Measurements from ENCODE around the gene TRIM36. TPM values are rescaled to one million over a fixed set of nuclear protein-coding genes. Genes with fewer than 3 reads are reported as not detected.

TRIM36 gene
- total RNA-seq, 1 donor from 2014 or later: 99.4 TPM

- Mint-ChIP-seq H3K4me1 (ENCODE audit: low read depth, unreplicated experiment) (no peaks in the 10 kb centered on the region), H3K9me3 (ENCODE audit: unreplicated experiment) (peaks cover 2% of the 10 kb centered on the region), H3K4me3 (ENCODE audit: unreplicated experiment) (no peak overlapping the region), H3K36me3 (ENCODE audit: unreplicated experiment) (no peaks in the 10 kb centered on the region), H3K27me3 (ENCODE audit: unreplicated experiment) (peaks cover 2% of the 10 kb centered on the region), H3K27ac (ENCODE audit: unreplicated experiment) (no peak overlapping the region)
- TF ChIP-seq CTCF (IDR thresholded peaks at IDR 0.05; ENCODE audit: partially characterized antibody, unreplicated experiment): no peak
- DNase-seq: no peak
These were observed 26.5 kb upstream of the TRIM36 start for GRCh38 chr5:115196161-115196560.

GRCh38 chr5:115194676-115195075 is 25.0 kb upstream of the TRIM36 start:
- Mint-ChIP-seq H3K27ac (ENCODE audit: unreplicated experiment) (no peak overlapping the region), H3K9me3 (ENCODE audit: unreplicated experiment) (peaks cover 2% of the 10 kb centered on the region), H3K4me1 (ENCODE audit: low read depth, unreplicated experiment) (no peaks in the 10 kb centered on the region), H3K27me3 (ENCODE audit: unreplicated experiment) (peaks cover 5% of the 10 kb centered on the region), H3K36me3 (ENCODE audit: unreplicated experiment) (no peaks in the 10 kb centered on the region), H3K4me3 (ENCODE audit: unreplicated experiment) (no peak overlapping the region)
- no peak for DNase-seq
- no peak for TF ChIP-seq CTCF (IDR thresholded peaks at IDR 0.05; ENCODE audit: partially characterized antibody, unreplicated experiment)

GRCh38 chr5:115193295-115193694 is 23.6 kb upstream of the TRIM36 start:
- no peak overlapping the region for H3K4me3 Mint-ChIP-seq (ENCODE audit: unreplicated experiment)
- no peaks in the 10 kb centered on the region for H3K4me1 Mint-ChIP-seq (ENCODE audit: low read depth, unreplicated experiment)
- no peaks in the 10 kb centered on the region for H3K36me3 Mint-ChIP-seq (ENCODE audit: unreplicated experiment)
- H3K9me3 Mint-ChIP-seq (ENCODE audit: unreplicated experiment): no peaks in the 10 kb centered on the region
- no peak for TF ChIP-seq CTCF (IDR thresholded peaks at IDR 0.05; ENCODE audit: partially characterized antibody, unreplicated experiment)
- H3K27me3 Mint-ChIP-seq (ENCODE audit: unreplicated experiment): peaks cover 5% of the 10 kb centered on the region
- DNase-seq: no peak
- H3K27ac Mint-ChIP-seq (ENCODE audit: unreplicated experiment): no peak overlapping the region

- DNase-seq: no peak
- Mint-ChIP-seq H3K27ac (ENCODE audit: unreplicated experiment) (no peak overlapping the region), H3K4me3 (ENCODE audit: unreplicated experiment) (no peak overlapping the region), H3K36me3 (ENCODE audit: unreplicated experiment) (no peaks in the 10 kb centered on the region), H3K9me3 (ENCODE audit: unreplicated experiment) (no peaks in the 10 kb centered on the region), H3K27me3 (ENCODE audit: unreplicated experiment) (peaks cover 5% of the 10 kb centered on the region), H3K4me1 (ENCODE audit: low read depth, unreplicated experiment) (no peaks in the 10 kb centered on the region)
- no peak for TF ChIP-seq CTCF (IDR thresholded peaks at IDR 0.05; ENCODE audit: partially characterized antibody, unreplicated experiment)
These were observed 22.4 kb upstream of the TRIM36 start for GRCh38 chr5:115192098-115192497.

- H3K27ac Mint-ChIP-seq (ENCODE audit: unreplicated experiment): no peak overlapping the region
- H3K9me3 Mint-ChIP-seq (ENCODE audit: unreplicated experiment): no peaks in the 10 kb centered on the region
- no peaks in the 10 kb centered on the region for H3K4me1 Mint-ChIP-seq (ENCODE audit: low read depth, unreplicated experiment)
- no peak overlapping the region for H3K4me3 Mint-ChIP-seq (ENCODE audit: unreplicated experiment)
- DNase-seq: no peak
- H3K36me3 Mint-ChIP-seq (ENCODE audit: unreplicated experiment): no peaks in the 10 kb centered on the region
- TF ChIP-seq CTCF (IDR thresholded peaks at IDR 0.05; ENCODE audit: partially characterized antibody, unreplicated experiment): no peak
- H3K27me3 Mint-ChIP-seq (ENCODE audit: unreplicated experiment): peaks cover 5% of the 10 kb centered on the region
These were observed 21.8 kb upstream of the TRIM36 start for GRCh38 chr5:115191474-115192031.

All from glutamatergic neuron (in vitro differentiated cells).